NCI-H1417 treated with DMSO at 0.1 percent for 48 hours (cell line): ENCODE results near the gene ILF2.
A peak's percentile ranks its signal among the peaks of the same experiment; 100 is the strongest.
"Not testable (repeated sequence)": the region's sequence is repeated elsewhere in the genome, so short reads cannot be mapped to it uniquely, and the experiment has no call there.

Experiments
- DNase-seq: peaks from one replicate; lab custom pipeline; 2025; lab: John Stamatoyannopoulos, UW

The ILF2 gene

DNA sequence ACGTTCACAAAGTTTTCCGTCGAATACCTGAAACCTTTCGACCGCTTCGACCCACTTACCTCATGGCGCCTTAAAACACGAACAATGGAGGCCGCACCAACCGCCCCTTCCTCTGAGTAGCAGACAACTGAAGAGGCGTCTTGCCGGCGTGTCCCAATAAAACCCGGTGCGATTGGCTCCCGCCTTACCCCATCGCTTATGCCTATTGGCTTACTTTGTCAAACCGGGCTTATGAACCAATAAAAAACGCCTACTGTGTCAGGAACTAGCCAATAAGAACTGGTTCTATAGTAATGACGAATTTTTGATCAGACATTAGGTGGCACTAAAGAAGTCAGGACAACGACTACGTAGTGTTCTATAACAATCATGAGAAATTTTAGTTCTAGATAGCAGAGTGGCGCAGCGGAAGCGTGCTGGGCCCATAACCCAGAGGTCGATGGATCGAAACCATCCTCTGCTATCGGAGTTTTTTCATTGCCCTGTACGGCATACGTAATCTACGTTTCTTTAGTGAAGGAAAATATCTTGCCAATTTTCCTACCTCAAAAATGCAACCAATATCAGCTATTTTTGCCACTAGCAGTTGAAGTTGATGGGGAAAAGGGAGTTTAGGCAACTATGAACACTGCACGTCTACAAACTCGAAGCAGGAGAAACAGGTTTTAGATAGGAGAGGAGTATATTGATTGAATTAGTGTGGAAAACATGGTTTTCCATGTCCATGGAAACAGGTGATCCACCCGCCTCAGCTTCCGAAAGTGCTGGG lies at the start of gene ILF2:
ILF2 (minus strand) TSS at position 135 of the 769 bp plus-strand sequence; CDS start at position 64, 71 bp downstream.
- DNase-seq, result peak; percentile 99

- DNase-seq, result no peak
These were observed 46.5 kb upstream of the ILF2 start for GRCh38 chr1:153717330-153717729.

DNA sequence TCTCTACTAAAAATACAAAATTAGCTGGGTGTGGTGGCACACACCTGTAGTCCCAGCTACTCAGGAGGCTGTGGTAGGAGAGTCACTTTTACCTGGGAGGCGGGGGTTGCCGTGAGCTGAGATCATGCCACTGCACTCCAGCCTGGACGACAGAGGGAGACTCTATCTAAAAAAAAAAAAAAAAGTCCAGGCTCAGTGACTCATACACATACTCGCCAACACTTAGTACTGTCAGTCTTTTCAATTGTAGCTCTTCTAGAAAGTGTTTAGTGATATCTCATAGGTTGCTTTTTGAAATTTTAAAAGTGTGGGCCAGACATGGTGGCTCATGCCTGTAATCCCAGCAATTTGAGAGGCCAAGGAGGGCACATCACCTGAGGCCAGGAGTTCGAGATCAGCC lies 45.4 kb upstream of the ILF2 start:
- not testable (repeated sequence) for DNase-seq

GRCh38 chr1:153711026-153711425 lies 40.2 kb upstream of the ILF2 start:
- no peak for DNase-seq

DNA sequence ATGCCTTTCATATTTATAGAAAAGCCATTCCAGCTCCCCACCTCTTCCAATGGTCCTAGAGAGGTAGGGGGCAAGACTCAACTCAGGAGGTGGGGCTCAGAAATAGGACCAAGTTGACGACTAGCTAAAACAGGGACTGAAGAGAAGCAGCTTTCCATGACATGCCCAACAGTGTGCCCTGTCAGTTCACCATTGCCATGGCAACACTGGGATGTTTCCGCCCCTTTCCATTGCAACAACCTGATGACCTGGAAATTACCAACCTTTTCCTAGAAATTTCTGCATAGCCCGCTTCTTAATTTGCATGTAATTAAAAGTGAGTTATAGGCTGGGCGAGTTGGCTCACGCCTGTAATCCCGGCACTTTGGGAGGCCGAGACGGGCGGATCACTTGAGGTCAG lies 34.7 kb upstream of the ILF2 start:
- no peak for DNase-seq

DNA sequence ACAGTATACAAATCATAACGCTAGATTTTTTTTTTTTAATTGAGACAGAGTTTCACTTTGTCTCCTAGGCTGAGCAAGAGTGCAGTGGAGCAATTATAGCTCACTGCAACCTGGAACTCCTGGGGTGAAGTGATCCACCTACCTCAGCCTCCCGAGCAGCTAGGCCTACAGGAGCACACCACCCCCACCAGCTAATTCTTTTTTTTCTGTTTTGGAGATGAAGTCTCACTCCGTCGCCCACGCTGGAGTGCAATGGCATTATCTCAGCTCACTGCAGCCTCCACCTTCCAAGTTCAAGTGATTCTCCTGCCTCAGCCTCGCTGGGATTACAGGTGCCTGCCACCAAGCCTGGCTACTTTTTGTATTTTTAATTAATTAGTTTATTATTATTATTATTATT lies 29.0 kb upstream of the ILF2 start:
- no peak for DNase-seq

DNA sequence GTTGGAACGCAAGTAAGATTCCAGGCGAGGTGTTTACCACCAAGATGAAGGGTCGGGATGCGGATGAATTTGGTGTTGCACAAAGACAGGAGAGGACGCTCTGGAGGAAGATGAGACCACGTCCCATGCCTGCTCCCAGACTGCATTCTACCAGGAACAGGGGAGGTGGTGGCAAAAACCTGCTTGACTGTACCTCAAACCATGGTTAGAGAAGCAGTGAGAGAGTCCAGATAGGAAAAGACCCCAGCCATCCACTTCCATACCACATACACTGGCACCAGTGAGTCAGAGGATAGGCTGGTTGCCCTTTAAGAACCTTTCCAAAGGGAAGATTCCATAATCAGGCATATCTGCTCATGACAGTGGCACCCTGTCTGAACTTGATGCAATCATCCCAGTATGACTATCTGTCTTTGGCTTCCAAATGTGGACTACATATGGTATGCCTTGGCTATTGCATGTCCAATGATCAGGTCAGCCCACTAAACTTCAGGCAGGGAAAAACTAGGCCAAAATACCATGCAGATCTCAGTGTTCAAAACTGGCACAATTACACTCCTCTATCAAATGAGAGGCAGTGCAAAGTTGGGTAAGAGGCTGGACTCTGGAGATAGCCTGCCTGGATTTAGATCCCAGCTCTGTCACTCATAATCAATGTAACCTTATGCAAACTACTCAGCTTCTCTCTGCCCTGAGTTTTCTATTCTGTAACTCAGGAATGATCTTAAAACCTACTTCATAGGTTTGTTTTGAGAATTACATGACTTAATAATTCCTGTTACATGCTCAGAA lies 28.3 kb upstream of the ILF2 start:
- no peak for DNase-seq

GRCh38 chr1:153698020-153698922 lies 27.5 kb upstream of the ILF2 start:
- DNase-seq, result no peak

DNA sequence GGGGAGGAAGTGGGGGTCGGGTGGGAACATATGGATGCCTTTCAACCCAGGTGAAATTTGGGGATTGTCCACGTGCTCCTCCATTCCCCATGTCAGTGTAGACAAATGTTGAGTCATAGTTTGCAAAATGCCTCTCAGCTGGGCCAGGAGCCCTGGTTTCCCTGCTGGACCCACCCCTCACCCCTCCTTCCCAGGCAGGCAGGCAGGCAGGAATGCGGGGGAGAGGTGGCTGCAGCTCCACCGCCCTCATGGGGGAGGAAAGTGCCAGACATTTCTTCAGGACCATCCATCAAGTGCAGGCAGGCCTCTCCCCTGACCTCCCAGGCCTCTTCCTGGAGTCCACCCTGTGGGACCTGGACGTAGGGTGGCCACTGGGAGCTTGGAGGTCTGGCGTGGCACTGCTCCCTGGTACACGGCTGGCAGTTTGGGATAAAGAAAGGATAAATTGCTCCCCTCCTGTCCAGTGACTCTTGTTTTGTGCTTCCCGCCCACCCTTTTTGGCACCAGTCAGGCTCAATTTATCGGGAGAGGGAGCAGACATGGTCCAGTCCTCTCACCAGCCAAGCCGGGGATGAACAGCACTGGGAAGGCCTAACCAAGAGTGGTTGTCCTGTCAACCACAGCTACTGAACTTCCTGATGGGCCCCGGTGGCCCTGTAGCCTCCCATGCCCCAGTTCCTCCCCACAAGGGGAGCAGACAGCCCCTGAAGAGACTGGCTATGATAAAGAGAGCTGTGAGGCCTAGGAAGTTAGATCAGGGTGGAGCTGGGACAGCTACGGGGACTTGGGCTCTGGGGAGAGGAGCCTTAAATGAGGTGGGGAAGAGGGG lies 26.6 kb upstream of the ILF2 start:
- DNase-seq, result no peak

- no peak for DNase-seq
These were observed 25.9 kb upstream of the ILF2 start for GRCh38 chr1:153696741-153697140.

GRCh38 chr1:153693466-153693865 lies 22.7 kb upstream of the ILF2 start:
- no peak for DNase-seq

- no peak for DNase-seq
These were observed 18.0 kb upstream of the ILF2 start for GRCh38 chr1:153688736-153689328.

DNA sequence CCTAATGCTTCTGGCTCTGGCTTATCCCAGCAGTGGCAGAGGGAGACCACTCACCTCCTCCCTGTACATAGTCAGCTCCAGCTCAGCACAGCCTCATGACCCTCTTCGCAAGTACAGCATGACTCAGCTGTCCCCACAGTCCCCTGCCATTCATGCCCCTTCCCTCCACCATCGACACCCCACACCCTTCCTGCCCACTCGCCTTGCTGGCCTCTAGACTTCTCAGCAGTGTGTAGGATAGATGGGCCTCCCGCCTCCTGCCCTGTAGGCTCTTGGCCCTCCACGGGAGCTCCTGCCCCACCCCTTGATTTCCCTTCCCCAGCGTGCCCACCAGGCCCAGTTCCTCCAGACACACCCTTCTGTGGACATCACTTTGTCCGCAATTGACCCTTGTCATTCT lies 17.5 kb upstream of the ILF2 start:
- DNase-seq, result no peak

GRCh38 chr1:153687346-153688125 lies 16.7 kb upstream of the ILF2 start:
- DNase-seq, result no peak

DNA sequence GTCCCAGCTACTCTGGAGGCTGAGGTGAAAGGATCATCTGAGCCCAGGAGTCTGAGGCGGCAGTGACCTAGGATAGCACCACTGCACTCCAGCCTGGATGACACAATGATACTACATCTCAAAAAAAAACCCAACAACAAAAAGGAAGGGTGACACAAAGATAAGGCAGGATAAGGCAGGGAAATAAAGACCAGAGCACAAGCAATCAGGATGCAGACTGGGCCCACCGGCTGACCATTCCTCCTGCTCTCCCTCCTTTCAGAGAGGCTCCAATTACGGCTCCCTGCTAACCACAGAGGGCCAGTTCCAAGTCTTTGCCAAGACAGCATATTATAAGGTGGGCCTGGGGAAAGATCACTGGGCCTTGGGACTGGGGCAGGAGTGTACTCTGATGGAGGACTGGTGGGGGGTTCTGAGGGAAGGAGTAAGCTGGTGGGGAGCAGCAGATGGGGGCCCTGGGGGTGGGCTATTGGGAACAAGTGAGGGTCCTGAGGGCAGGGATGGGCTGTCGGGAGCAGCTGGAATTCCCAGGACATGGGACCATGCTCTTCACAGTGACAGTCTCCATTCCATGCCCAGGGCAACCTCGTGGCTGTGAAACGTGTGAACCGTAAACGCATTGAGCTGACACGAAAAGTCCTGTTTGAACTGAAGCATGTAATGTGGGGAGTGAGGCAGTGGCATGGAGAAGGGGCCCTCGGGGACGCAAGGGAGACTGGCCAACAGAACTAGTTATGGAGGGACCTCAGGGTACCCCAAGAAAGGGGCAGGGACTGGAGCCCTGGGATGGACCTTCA lies 14.9 kb upstream of the ILF2 start:
- DNase-seq, result no peak

DNA sequence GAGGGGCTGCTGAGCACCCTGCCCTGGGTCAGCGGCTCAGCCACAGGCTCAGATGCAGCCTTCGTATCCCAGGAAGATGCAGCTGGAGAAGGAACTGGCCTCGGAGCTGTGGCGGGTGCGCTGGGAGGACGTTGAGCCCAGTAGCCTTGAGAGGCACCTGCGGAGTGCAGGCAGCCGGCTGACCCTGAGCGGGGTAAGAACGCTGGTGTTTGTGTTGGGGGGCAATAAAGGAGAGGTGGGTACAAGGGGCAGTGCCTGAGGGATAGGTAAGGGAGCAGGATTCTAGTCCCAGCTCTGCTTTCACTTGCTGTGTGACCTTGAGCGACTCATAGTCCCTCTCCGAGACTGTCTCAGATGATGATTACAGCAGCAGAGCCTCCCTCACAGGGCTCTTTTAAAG lies 14.1 kb upstream of the ILF2 start:
- DNase-seq, result no peak

- DNase-seq, result no peak
These were observed 13.1 kb upstream of the ILF2 start for GRCh38 chr1:153683854-153684253.

DNA sequence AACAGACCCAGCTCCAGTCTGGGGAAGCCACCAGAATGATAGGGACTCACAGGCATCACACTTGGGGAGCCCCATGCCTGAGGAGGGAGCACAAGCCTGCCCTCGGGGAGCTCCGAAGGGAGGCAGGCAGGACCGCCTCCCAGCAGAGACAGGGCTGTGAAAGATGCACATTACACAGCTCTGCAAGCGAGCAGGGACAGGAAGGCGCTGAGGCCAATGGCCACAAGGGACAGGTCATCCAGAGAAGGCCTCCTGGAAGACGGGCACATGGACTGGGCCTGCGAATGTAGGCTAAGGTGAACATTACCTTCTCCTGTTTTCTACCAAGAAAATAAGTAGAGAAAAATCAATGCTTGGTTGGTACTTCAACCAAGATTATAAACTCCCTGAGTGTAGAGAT lies 11.9 kb upstream of the ILF2 start:
- DNase-seq, result no peak

GRCh38 chr1:153680120-153680403 lies 9.3 kb upstream of the ILF2 start:
- no peak for DNase-seq
